HEK293T (cell line): ENCODE results near the gene SLC2A4.

Experiments used
- CTCF ChIA-PET: fragments of 350-600 bp; formaldehyde crosslinking; extraction: SDS; loops from one replicate; lab custom pipeline; 2021; ENCODE audit warnings: antibody characterized with exemption, inconsistent platforms; lab: Yijun Ruan, JAX
- POLR2A ChIA-PET: fragments of 350-600 bp; formaldehyde crosslinking; extraction: SDS; loops from one replicate; lab custom pipeline; 2020; ENCODE audit warnings: antibody characterized with exemption, inconsistent platforms; lab: Yijun Ruan, JAX
- DNase-seq: peaks from one replicate; pipeline ENCODE4 v3.0.0; 2012; ENCODE audit warnings: mixed read lengths; ENCODE audit errors: extremely low spot score
- ARNT ChIP-seq: fragments of 450-650 bp; IDR thresholded peaks from 2 replicates; pipeline ENCODE4 v1.6.1; 2017; ENCODE audit warnings: mild to moderate bottlenecking
- BHLHE40 ChIP-seq: fragments of 450-650 bp; IDR thresholded peaks from 2 replicates; pipeline ENCODE4 v1.6.1; 2016; ENCODE audit warnings: mild to moderate bottlenecking, moderate library complexity, borderline replicate concordance
- CTBP1 ChIP-seq: fragments of 450-650 bp; IDR thresholded peaks from 2 replicates; pipeline ENCODE4 v1.6.1; 2016; ENCODE audit warnings: borderline replicate concordance
- ELF4 ChIP-seq: fragments of 450-650 bp; IDR thresholded peaks from 2 replicates; pipeline ENCODE4 v1.6.1; 2017; ENCODE audit warnings: antibody characterized with exemption
- FOXA1 ChIP-seq: fragments of 450-650 bp; IDR thresholded peaks from 2 replicates; pipeline ENCODE4 v1.6.1; 2016; ENCODE audit warnings: mild to moderate bottlenecking
- FOXK2 ChIP-seq: fragments of 450-650 bp; IDR thresholded peaks from 2 replicates; pipeline ENCODE4 v1.6.1; 2016; ENCODE audit warnings: mild to moderate bottlenecking
- FOXM1 ChIP-seq: fragments of 450-650 bp; IDR thresholded peaks from 2 replicates; pipeline ENCODE4 v1.6.1; 2017; ENCODE audit warnings: mild to moderate bottlenecking, borderline replicate concordance
- HDGF ChIP-seq: fragments of 450-650 bp; IDR thresholded peaks from 2 replicates; pipeline ENCODE4 v1.6.1; 2017; ENCODE audit warnings: antibody characterized with exemption, borderline replicate concordance
- L3MBTL2 ChIP-seq: fragments of 450-650 bp; conservative IDR thresholded peaks from 2 replicates; pipeline ENCODE4 v1.6.1; 2016; ENCODE audit warnings: mild to moderate bottlenecking
- LEF1 ChIP-seq: fragments of 450-650 bp; IDR thresholded peaks from 2 replicates; pipeline ENCODE4 v1.6.1; 2017; ENCODE audit warnings: mild to moderate bottlenecking, borderline replicate concordance
- NFRKB ChIP-seq: fragments of 450-650 bp; IDR thresholded peaks from 2 replicates; pipeline ENCODE4 v1.6.1; 2016; ENCODE audit warnings: mild to moderate bottlenecking, moderate library complexity
- PKNOX1 ChIP-seq: fragments of 450-650 bp; IDR thresholded peaks from 2 replicates; pipeline ENCODE4 v1.6.1; 2016
- SP1 ChIP-seq: fragments of 450-650 bp; IDR thresholded peaks from 2 replicates; pipeline ENCODE4 v1.6.1; 2017
- SUZ12 ChIP-seq: fragments of 450-650 bp; IDR thresholded peaks from 2 replicates; pipeline ENCODE4 v1.6.1; 2016; ENCODE audit warnings: mild to moderate bottlenecking
- TARDBP ChIP-seq: fragments of 450-650 bp; IDR thresholded peaks from 2 replicates; pipeline ENCODE4 v1.6.1; 2016
- ZNF384 ChIP-seq: fragments of 450-650 bp; IDR thresholded peaks from 2 replicates; pipeline ENCODE4 v1.6.1; 2016

SLC2A4 gene

GRCh38 chr17:7237266-7237760 is 44.2 kb upstream of the SLC2A4 start:
- ChIA-PET CTCF (no interaction called here), POLR2A (interaction anchor here (1.1 to 9.7 kb wide), 3 partner anchors 13 to 71 kb away, joined by 3 to 166 read pairs (median 52); partner anchors contain the start of genes ACADVL, CTDNEP1, DLG4 and ELP5)
- no peak for DNase-seq
- TF ChIP-seq SUZ12 (no peak), ARNT (no peak), SP1 (no peak), CTBP1 (no peak), FOXK2 (no peak), TARDBP (no peak), FOXA1 (no peak)

- TF ChIP-seq TARDBP (no peak), NFRKB (no peak), SUZ12 (no peak), CTBP1 (no peak), FOXM1 (no peak), PKNOX1 (no peak), ZNF384 (no peak), L3MBTL2 (no peak), FOXA1 (no peak), ARNT (no peak), FOXK2 (no peak), ELF4 (no peak)
- ChIA-PET POLR2A (interaction anchor here (1.1 to 9.7 kb wide), 4 partner anchors 12 to 71 kb away, joined by 3 to 166 read pairs (median 32); partner anchors contain the start of genes ACADVL, CTDNEP1, DLG4 and ELP5), CTCF (no interaction called here)
- DNase-seq, result peak; percentile 38
Measured at GRCh38 chr17:7237761-7238419, 43.6 kb upstream of the SLC2A4 start.

- POLR2A ChIA-PET, result interaction anchor here (1.2 to 9.7 kb wide), 4 partner anchors 12 to 91 kb away, joined by 5 to 166 read pairs (median 32); partner anchors contain the start of genes ACADVL, CTDNEP1, DLG4 and ELP5
- TF ChIP-seq FOXK2, result no peak
- no peak for TF ChIP-seq ELF4
- TF ChIP-seq NFRKB, result no peak
- no peak for TF ChIP-seq ARNT
- TF ChIP-seq FOXM1, result no peak
- no peak for TF ChIP-seq PKNOX1
- CTCF ChIA-PET, result no interaction called here
- no peak for DNase-seq
Measured at GRCh38 chr17:7238420-7239090, 43.0 kb upstream of the SLC2A4 start.

GRCh38 chr17:7239091-7240027 is 42.2 kb upstream of the SLC2A4 start, which contains the start of gene PHF23:
TSS of gene PHF23 (minus strand) at chr17:7239457. CDS start at chr17:7239279, 178 bp downstream.
- TF ChIP-seq TARDBP, result no peak
- TF ChIP-seq PKNOX1, result peak; percentile 72
- peak; percentile 94 for TF ChIP-seq ELF4
- TF ChIP-seq ARNT, result no peak
- TF ChIP-seq FOXM1, result no peak
- ChIA-PET CTCF (no interaction called here), POLR2A (interaction anchor here (0.7 to 9.7 kb wide), 5 partner anchors 11 to 90 kb away, joined by 4 to 166 read pairs (median 13); partner anchors contain the start of genes ACADVL, CTDNEP1, DLG4 and ELP5)
- peak; percentile 96 for DNase-seq

GRCh38 chr17:7240375-7240774 is 41.1 kb upstream of the SLC2A4 start:
- ChIA-PET CTCF (interaction anchor here (1.4 kb wide), 1 partner anchor 11 kb away, joined by 3 read pairs; the partner anchor contains the start of gene CTDNEP1), POLR2A (interaction anchor here (6.3 to 9.7 kb wide), 2 partner anchors 10 to 19 kb away, joined by 52 to 166 read pairs; partner anchors contain the start of genes ACADVL, CTDNEP1, DLG4 and ELP5)
- TF ChIP-seq PKNOX1 (no peak), FOXK2 (no peak), LEF1 (no peak), BHLHE40 (no peak), L3MBTL2 (no peak), ARNT (no peak), ZNF384 (no peak), CTBP1 (no peak), FOXA1 (no peak), TARDBP (no peak), SP1 (no peak), NFRKB (no peak), SUZ12 (no peak), FOXM1 (no peak), HDGF (no peak), ELF4 (no peak)
- no peak for DNase-seq
